Osteocyte (in vitro differentiated cells): ENCODE measurements around the gene TOP3B. TPM values are rescaled to one million over a fixed set of nuclear protein-coding genes. Genes with fewer than 3 reads are reported as not detected.

Experiments
- DNase-seq: peaks from one replicate; pipeline ENCODE4 v3.0.0; 2021; ENCODE audit warnings: mixed read lengths; ENCODE audit not compliant: unreplicated experiment; ENCODE audit errors: extremely low spot score
- H3K27ac Mint-ChIP-seq: one replicate; pipeline ENCODE4 v1.8.0; 2021; ENCODE audit warnings: mild to moderate bottlenecking, mixed read lengths; ENCODE audit not compliant: unreplicated experiment
- H3K27me3 Mint-ChIP-seq: one replicate; pipeline ENCODE4 v1.8.0; 2021; ENCODE audit warnings: mixed read lengths; ENCODE audit not compliant: unreplicated experiment
- H3K36me3 Mint-ChIP-seq: one replicate; pipeline ENCODE4 v1.8.0; 2021; ENCODE audit warnings: mixed read lengths; ENCODE audit not compliant: unreplicated experiment
- H3K4me1 Mint-ChIP-seq: one replicate; pipeline ENCODE4 v1.8.0; 2021; ENCODE audit warnings: mixed read lengths; ENCODE audit not compliant: unreplicated experiment
- H3K4me3 Mint-ChIP-seq: one replicate; pipeline ENCODE4 v1.8.0; 2021; ENCODE audit warnings: mild to moderate bottlenecking, moderate library complexity, mixed read lengths; ENCODE audit not compliant: unreplicated experiment
- H3K9me3 Mint-ChIP-seq: one replicate; pipeline ENCODE4 v1.8.0; 2021; ENCODE audit warnings: mixed read lengths; ENCODE audit not compliant: unreplicated experiment
- CTCF ChIP-seq: fragments of 200-600 bp; sonication (generic); IDR thresholded peaks from 2 replicates; pipeline ENCODE4 v1.5.0; 2021; ENCODE audit warnings: antibody characterized with exemption, mild to moderate bottlenecking, moderate library complexity
- total RNA-seq: library from RNA; stranded (reverse); gene quantifications from 2 replicates; pipeline ENCODE4 v1.2.1, GENCODE V29; 2021

TOP3B gene
- total RNA-seq, 1 donor from 2014 or later: 46.0 TPM

- no peak overlapping the region for H3K27ac Mint-ChIP-seq
- H3K36me3 Mint-ChIP-seq: peaks cover 19% of the 10 kb centered on the region
- no peaks in the 10 kb centered on the region for H3K9me3 Mint-ChIP-seq
- no peak overlapping the region for H3K4me3 Mint-ChIP-seq
- no peaks in the 10 kb centered on the region for H3K4me1 Mint-ChIP-seq
- H3K27me3 Mint-ChIP-seq: no peaks in the 10 kb centered on the region
- no peak for DNase-seq
- TF ChIP-seq CTCF: no peak
These were observed 20.0 kb downstream of the TOP3B start for GRCh38 chr22:21962655-21962949.

- H3K27ac Mint-ChIP-seq: no peak overlapping the region
- no peaks in the 10 kb centered on the region for H3K9me3 Mint-ChIP-seq
- no peaks in the 10 kb centered on the region for H3K27me3 Mint-ChIP-seq
- H3K4me1 Mint-ChIP-seq: no peaks in the 10 kb centered on the region
- DNase-seq: no peak
- no peak overlapping the region for H3K4me3 Mint-ChIP-seq
- no peak for TF ChIP-seq CTCF
- peaks cover 15% of the 10 kb centered on the region for H3K36me3 Mint-ChIP-seq
These were observed 20.5 kb downstream of the TOP3B start for GRCh38 chr22:21961886-21962654.

GRCh38 chr22:21961127-21961867 is 21.3 kb downstream of the TOP3B start:
- no peak for DNase-seq
- no peak for TF ChIP-seq CTCF
- Mint-ChIP-seq H3K36me3 (peaks cover 11% of the 10 kb centered on the region), H3K27ac (no peak overlapping the region), H3K4me1 (no peaks in the 10 kb centered on the region), H3K9me3 (no peaks in the 10 kb centered on the region), H3K4me3 (no peak overlapping the region), H3K27me3 (no peaks in the 10 kb centered on the region)

GRCh38 chr22:21960200-21961126 is 22.1 kb downstream of the TOP3B start:
- Mint-ChIP-seq H3K9me3 (no peaks in the 10 kb centered on the region), H3K27me3 (no peaks in the 10 kb centered on the region), H3K4me1 (no peaks in the 10 kb centered on the region), H3K36me3 (peaks cover 11% of the 10 kb centered on the region), H3K4me3 (no peak overlapping the region), H3K27ac (no peak overlapping the region)
- DNase-seq: no peak
- no peak for TF ChIP-seq CTCF
